B cell (primary cell): ENCODE results near the gene ATAD2B. TPM values are rescaled to one million over a fixed set of nuclear protein-coding genes. Genes with fewer than 3 reads are reported as not detected.

ENCODE experiments used
- ATAC-seq: fragments of 200-7000 bp; cut with Tn5 transposase; one replicate; pipeline ENCODE4 v1.10.0; 2021; ENCODE audit warnings: low read depth, mild to moderate bottlenecking, moderate number of reproducible peaks, moderate library complexity
- CTCF ChIA-PET: fragments of 350-600 bp; sonication (Branson Sonifier 250); formaldehyde crosslinking; loops from one replicate; lab custom pipeline; 2021; ENCODE audit warnings: antibody characterized with exemption, inconsistent platforms; lab: Charles Lee
- POLR2A ChIA-PET: fragments of 350-600 bp; sonication (Branson Sonifier 250); formaldehyde crosslinking; loops from one replicate; lab custom pipeline; 2021; ENCODE audit warnings: antibody characterized with exemption; lab: Charles Lee
- DNase-seq: peaks from one replicate; pipeline ENCODE4 v3.0.0; 2013
- H2AFZ ChIP-seq: 2 replicates; pipeline ENCODE4 v1.6.1; 2012; ENCODE audit warnings: mild to moderate bottlenecking, low read depth, low read length; ENCODE audit not compliant: insufficient read depth, poor library complexity, severe bottlenecking
- H3K27ac ChIP-seq, 2 donors: 1 replicate in 1 of 2; 2 replicates in 1 of 2; pipeline ENCODE4 v1.5.1; 2012 to 2013; ENCODE audit warnings: low read length in 2 of 2, mild to moderate bottlenecking in 2 of 2, moderate library complexity in 1 of 2
- H3K27me3 ChIP-seq, 4 experiments: fragments of 200-600 bp in 1 of 4; sonication (generic) in 1 of 4; replicated peaks in 1 of 4; 1 replicate in 2 of 4; 2 replicates in 2 of 4; pipeline versions ENCODE4 v1.6.1 to v1.7.0; 2013 to 2016; ENCODE audit warnings: low read length in 3 of 4, mild to moderate bottlenecking in 2 of 4, mixed read lengths in 1 of 4, moderate library complexity in 1 of 4; ENCODE audit not compliant: insufficient read depth in 4 of 4, control insufficient read depth in 3 of 4; ENCODE audit errors: control extremely low read depth in 1 of 4
- H3K36me3 ChIP-seq, 2 experiments: replicated peaks in 1 of 2; 1 replicate in 1 of 2; 2 replicates in 1 of 2; pipeline versions ENCODE4 v1.6.1 to v1.7.1; 2013; ENCODE audit warnings: low read length in 1 of 2; ENCODE audit not compliant: insufficient read depth in 2 of 2, control insufficient read depth in 1 of 2; ENCODE audit errors: control extremely low read depth in 1 of 2, extremely low read depth in 1 of 2
- H3K4me1 ChIP-seq, 2 donors: fragments of 200-600 bp in 1 of 2; sonication (generic) in 1 of 2; 1 replicate in 1 of 2; 2 replicates in 1 of 2; pipeline versions ENCODE4 v1.5.1 to v1.6.1; 2013 to 2017; ENCODE audit warnings: low read length in 2 of 2; ENCODE audit not compliant: control insufficient read depth in 2 of 2, insufficient read depth in 2 of 2
- H3K4me2 ChIP-seq: replicated peaks from 2 replicates; pipeline ENCODE3; 2012; ENCODE audit warnings: mild to moderate bottlenecking, low read depth, low read length; ENCODE audit not compliant: poor library complexity, severe bottlenecking
- H3K4me3 ChIP-seq, 5 experiments: fragments of 200-600 bp in 1 of 5; sonication (generic) in 1 of 5; 1 replicate in 3 of 5; 2 replicates in 2 of 5; pipeline versions ENCODE4 v1.5.1 to v1.7.0; 2011 to 2016; ENCODE audit warnings: low read length in 4 of 5, mild to moderate bottlenecking in 4 of 5, low read depth in 2 of 5, control low read depth in 1 of 5, moderate library complexity in 1 of 5; ENCODE audit not compliant: insufficient read depth in 1 of 5; ENCODE audit errors: control extremely low read depth in 1 of 5, extremely low read depth in 1 of 5
- H3K79me2 ChIP-seq: fragments of 200-600 bp; sonication (generic); one replicate; pipeline ENCODE4 v1.6.0; 2016; ENCODE audit warnings: low read length; ENCODE audit not compliant: control insufficient read depth, insufficient read depth
- H3K9ac ChIP-seq: fragments of 200-600 bp; sonication (generic); 2 replicates; pipeline ENCODE4 v1.6.1; 2017; ENCODE audit warnings: mild to moderate bottlenecking, low read length, moderate library complexity
- H3K9me3 ChIP-seq, 3 donors: one replicate each; pipeline versions ENCODE4 v1.6.1 to v1.7.1; 2013; ENCODE audit warnings: low read length in 2 of 3; ENCODE audit not compliant: control insufficient read depth in 2 of 3, insufficient read depth in 1 of 3; ENCODE audit errors: control extremely low read depth in 1 of 3
- H4K20me1 ChIP-seq: 2 replicates; pipeline ENCODE4 v1.6.0; 2012; ENCODE audit warnings: mild to moderate bottlenecking, low read length; ENCODE audit not compliant: insufficient read depth, control insufficient read depth, poor library complexity, severe bottlenecking
- H3K27ac Mint-ChIP-seq: one replicate; pipeline ENCODE4 v1.8.0; 2021; ENCODE audit warnings: mixed read lengths
- H3K27me3 Mint-ChIP-seq: one replicate; pipeline ENCODE4 v1.8.0; 2021; ENCODE audit warnings: mixed read lengths
- H3K4me1 Mint-ChIP-seq: one replicate; pipeline ENCODE4 v1.8.0; 2021; ENCODE audit warnings: mixed read lengths
- H3K4me3 Mint-ChIP-seq: one replicate; pipeline ENCODE4 v1.8.0; 2021; ENCODE audit warnings: mixed read lengths
- H3K9me3 Mint-ChIP-seq: one replicate; pipeline ENCODE4 v1.8.0; 2022; ENCODE audit warnings: mixed read lengths; ENCODE audit not compliant: insufficient read depth
- CTCF ChIP-seq: fragments of 200-600 bp; IDR thresholded peaks from one replicate; pipeline ENCODE4 v1.8.0; 2022; ENCODE audit warnings: antibody characterized with exemption, mild to moderate bottlenecking
- EZH2 ChIP-seq: IDR thresholded peaks from 2 replicates; pipeline ENCODE4 v1.6.1; 2012; ENCODE audit warnings: borderline replicate concordance, low read depth, mild to moderate bottlenecking, moderate library complexity, low read length; ENCODE audit not compliant: insufficient read depth, poor library complexity, severe bottlenecking
- WGBS: methylation state at CpG from one replicate; pipeline ENCODE4 v1.1.5; 2013; ENCODE audit warnings: missing lambda C conversion rate; ENCODE audit not compliant: insufficient coverage; 5-methylcytosine and 5-hydroxymethylcytosine counted together
- intact Hi-C: fragments of 100-400 bp; cut with micrococcal nuclease; formaldehyde crosslinking; loops from one replicate; pipeline ENCODE4 v1.10.0; 2022
- polyA plus RNA-seq: library from polyadenylated mRNA; depleted of rRNA; stranded (reverse); fragments of >200 nt; gene quantifications from 2 replicates; pipeline ENCODE4 v1.2.3, GENCODE V29; 2012
- total RNA-seq, 2 donors: library from RNA; stranded (reverse); fragments of 120-200 nt in 1 of 2; gene quantifications; 1 replicate in 1 of 2; 2 replicates in 1 of 2; pipeline versions ENCODE4 v1.2.3 to v1.2.4, GENCODE V29; 2013 to 2022

The ATAD2B gene
- total and polyA plus RNA-seq, 2 donors (not counting 1 experiment from before 2014, with no cell fraction given), result 5.1 to 90.8 TPM

DNA sequence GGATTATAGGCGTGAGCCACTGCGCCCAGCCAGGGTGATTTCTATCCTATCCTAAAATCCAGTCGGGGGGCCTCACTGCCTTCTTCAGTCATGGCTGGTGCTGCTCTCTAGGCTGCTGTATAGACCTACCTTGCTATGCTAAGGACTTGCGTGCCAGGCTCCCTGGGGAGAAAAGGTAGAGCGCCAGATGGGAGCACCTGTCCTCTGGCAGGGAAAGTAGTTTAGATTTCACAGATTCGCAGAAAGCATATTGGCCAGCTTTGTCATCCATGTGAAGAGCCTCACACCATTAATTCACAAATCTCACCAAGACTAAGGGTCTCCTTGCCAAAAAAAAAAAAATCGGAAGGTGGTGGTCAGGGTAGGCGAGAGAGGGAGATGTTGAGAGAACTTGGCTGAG is 217.6 kb downstream of the ATAD2B start:
- Histone ChIP-seq H3K27ac (no peak overlapping the region), H3K4me2 (no peak overlapping the region), H3K4me3 (no peak overlapping the region), H3K27me3 (no peaks in the 10 kb centered on the region), H3K4me1 (no peaks in the 10 kb centered on the region), H3K79me2 (no peaks in the 10 kb centered on the region), H4K20me1 (no peaks in the 10 kb centered on the region), H3K36me3 (peaks cover 1 to 17% of the 10 kb centered on the region in 2 experiments), H3K9ac (no peak overlapping the region), H3K9me3 (no peaks in the 10 kb centered on the region), H2AFZ (no peak overlapping the region)
- no peaks in the 10 kb centered on the region for H3K4me1 Mint-ChIP-seq
- intact Hi-C loops, result no loop called here
- 100% methylated on average over 4 of the region's 8 CpGs for WGBS
- CTCF ChIA-PET, result no interaction called here
- no peak overlapping the region for H3K4me3 Mint-ChIP-seq
- H3K27me3 Mint-ChIP-seq, result no peaks in the 10 kb centered on the region
- no peak for ATAC-seq
- no peak for DNase-seq
- H3K27ac Mint-ChIP-seq, result no peak overlapping the region
- POLR2A ChIA-PET, result no interaction called here
- H3K9me3 Mint-ChIP-seq, result no peaks in the 10 kb centered on the region
- TF ChIP-seq CTCF (no peak), EZH2 (no peak)

- H3K27ac ChIP-seq, result no peak overlapping the region
- no peak for ATAC-seq
- Mint-ChIP-seq H3K27me3 (no peaks in the 10 kb centered on the region), H3K27ac (no peak overlapping the region), H3K4me3 (no peak overlapping the region), H3K4me1 (no peaks in the 10 kb centered on the region), H3K9me3 (no peaks in the 10 kb centered on the region)
- no peaks in the 10 kb centered on the region for H4K20me1 ChIP-seq
- no peaks in the 10 kb centered on the region for H3K9me3 ChIP-seq
- 100% methylated on average over 1 of the region's 6 CpGs for WGBS
- H2AFZ ChIP-seq, result no peak overlapping the region
- CTCF ChIA-PET, result no interaction called here
- H3K4me3 ChIP-seq, result no peak overlapping the region
- no peaks in the 10 kb centered on the region for H3K79me2 ChIP-seq
- intact Hi-C loops, result no loop called here
- TF ChIP-seq EZH2 (no peak), CTCF (no peak)
- H3K4me2 ChIP-seq, result no peak overlapping the region
- H3K9ac ChIP-seq, result no peak overlapping the region
- no peaks in the 10 kb centered on the region for H3K4me1 ChIP-seq
- H3K27me3 ChIP-seq, result no peaks in the 10 kb centered on the region
- DNase-seq, result no peak
- peaks cover 1 to 17% of the 10 kb centered on the region in 2 experiments for H3K36me3 ChIP-seq
- POLR2A ChIA-PET, result no interaction called here
These were observed 218.2 kb downstream of the ATAD2B start for GRCh38 chr2:23708771-23709170.
